Measurements from ENCODE around the gene TMEM218. TPM values are rescaled to one million over a fixed set of nuclear protein-coding genes. Genes with fewer than 3 reads are reported as not detected.
A peak's percentile ranks its signal among the peaks of the same experiment; 100 is the strongest.

Gene TMEM218
- total RNA-seq, 2 donors from 2014 or later = 8.3 to 15.3 TPM

GRCh38 chr11:125075900-125076317 lies 35.5 kb downstream of the TMEM218 start:
- TF ChIP-seq, protein P1, sequence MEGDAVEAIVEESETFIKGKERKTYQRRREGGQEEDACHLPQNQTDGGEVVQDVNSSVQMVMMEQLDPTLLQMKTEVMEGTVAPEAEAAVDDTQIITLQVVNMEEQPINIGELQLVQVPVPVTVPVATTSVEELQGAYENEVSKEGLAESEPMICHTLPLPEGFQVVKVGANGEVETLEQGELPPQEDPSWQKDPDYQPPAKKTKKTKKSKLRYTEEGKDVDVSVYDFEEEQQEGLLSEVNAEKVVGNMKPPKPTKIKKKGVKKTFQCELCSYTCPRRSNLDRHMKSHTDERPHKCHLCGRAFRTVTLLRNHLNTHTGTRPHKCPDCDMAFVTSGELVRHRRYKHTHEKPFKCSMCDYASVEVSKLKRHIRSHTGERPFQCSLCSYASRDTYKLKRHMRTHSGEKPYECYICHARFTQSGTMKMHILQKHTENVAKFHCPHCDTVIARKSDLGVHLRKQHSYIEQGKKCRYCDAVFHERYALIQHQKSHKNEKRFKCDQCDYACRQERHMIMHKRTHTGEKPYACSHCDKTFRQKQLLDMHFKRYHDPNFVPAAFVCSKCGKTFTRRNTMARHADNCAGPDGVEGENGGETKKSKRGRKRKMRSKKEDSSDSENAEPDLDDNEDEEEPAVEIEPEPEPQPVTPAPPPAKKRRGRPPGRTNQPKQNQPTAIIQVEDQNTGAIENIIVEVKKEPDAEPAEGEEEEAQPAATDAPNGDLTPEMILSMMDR (IDR thresholded peaks at IDR 0.05) = no peak
- H3K27ac ChIP-seq = no peak overlapping the region
- no peaks in the 10 kb centered on the region for H3K9me3 ChIP-seq
- H3K27me3 ChIP-seq = no peaks in the 10 kb centered on the region
- H3K4me3 ChIP-seq = no peak overlapping the region
- no peaks in the 10 kb centered on the region for H3K36me3 ChIP-seq
- peak; percentile 46 for DNase-seq (ENCODE audit: low spot score)
- H3K4me1 ChIP-seq = no peaks in the 10 kb centered on the region

GRCh38 chr11:125075242-125075625 lies 36.2 kb downstream of the TMEM218 start:
- Histone ChIP-seq H3K4me3 (no peak overlapping the region), H3K27ac (no peak overlapping the region), H3K27me3 (no peaks in the 10 kb centered on the region), H3K9me3 (no peaks in the 10 kb centered on the region), H3K36me3 (no peaks in the 10 kb centered on the region), H3K4me1 (no peaks in the 10 kb centered on the region)
- TF ChIP-seq, protein P1 (IDR thresholded peaks at IDR 0.05) = no peak
- peak; percentile 46 for DNase-seq (ENCODE audit: low spot score)

DNA sequence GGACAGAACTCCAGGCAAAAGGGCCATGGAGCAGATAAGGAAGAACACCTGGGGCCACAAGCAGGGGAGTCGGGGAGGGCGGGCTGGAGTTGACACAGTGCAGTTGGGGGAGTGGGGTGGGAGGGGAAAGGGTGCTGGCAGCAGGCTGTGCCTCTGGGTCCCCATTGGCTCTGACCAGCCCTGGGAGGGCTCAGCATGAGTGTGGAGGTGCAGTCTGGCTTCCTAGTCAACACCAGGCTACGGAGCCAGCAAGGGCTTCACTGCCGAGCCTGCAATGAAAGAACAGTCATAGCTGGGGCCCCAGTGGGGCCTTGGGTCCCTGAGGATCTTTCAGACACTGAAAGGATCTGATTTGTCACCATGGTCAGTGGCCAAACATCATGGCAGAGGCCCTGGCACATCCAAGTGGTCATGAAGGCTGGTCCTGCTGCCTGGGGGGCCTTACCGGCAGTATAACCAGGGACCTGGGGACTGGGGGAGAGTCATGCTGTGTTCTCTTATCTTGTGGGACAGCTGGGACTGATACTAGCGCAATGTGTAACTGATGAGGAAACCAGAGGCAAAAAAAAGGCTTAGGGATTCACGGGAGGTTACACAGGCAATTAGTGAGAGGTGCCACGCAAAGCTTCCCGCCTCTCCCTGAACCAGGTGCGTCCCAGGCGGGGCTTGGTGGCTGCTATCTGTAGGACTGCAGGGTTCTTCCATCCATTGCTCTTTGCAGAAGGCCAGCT lies 36.8 kb downstream of the TMEM218 start:
- no peak overlapping the region for H3K4me3 ChIP-seq
- TF ChIP-seq, protein P1 (IDR thresholded peaks at IDR 0.05) = no peak
- no peaks in the 10 kb centered on the region for H3K27me3 ChIP-seq
- DNase-seq (ENCODE audit: low spot score) = peak; percentile 43
- no peak overlapping the region for H3K27ac ChIP-seq
- H3K36me3 ChIP-seq = no peaks in the 10 kb centered on the region
- no peaks in the 10 kb centered on the region for H3K4me1 ChIP-seq
- H3K9me3 ChIP-seq = no peaks in the 10 kb centered on the region

GRCh38 chr11:125073616-125074483 lies 37.6 kb downstream of the TMEM218 start:
- DNase-seq (ENCODE audit: low spot score) = peak; percentile 34

GRCh38 chr11:125072961-125073590 lies 38.4 kb downstream of the TMEM218 start:
- Histone ChIP-seq H3K4me3 (no peak overlapping the region), H3K36me3 (no peaks in the 10 kb centered on the region), H3K9me3 (no peaks in the 10 kb centered on the region), H3K27me3 (no peaks in the 10 kb centered on the region), H3K4me1 (no peaks in the 10 kb centered on the region), H3K27ac (peak overlapping the region in 1 of 2 donors; percentile 26)
- DNase-seq (ENCODE audit: low spot score) = no peak
- TF ChIP-seq, protein P1 (IDR thresholded peaks at IDR 0.05) = no peak

More at GRCh38 chr11:125073616-125074483, 37.6 kb downstream of the TMEM218 start:
- H3K4me3 ChIP-seq = no peak overlapping the region
- H3K27ac ChIP-seq = no peak overlapping the region
- TF ChIP-seq, protein P1 (IDR thresholded peaks at IDR 0.05) = no peak
- no peaks in the 10 kb centered on the region for H3K4me1 ChIP-seq
- H3K27me3 ChIP-seq = no peaks in the 10 kb centered on the region
- no peaks in the 10 kb centered on the region for H3K36me3 ChIP-seq
- H3K9me3 ChIP-seq = no peaks in the 10 kb centered on the region

All from right atrium auricular region (tissue), 2 donors.